H1 (cell line): ENCODE results near the gene ENAH. TPM values are rescaled to one million over a fixed set of nuclear protein-coding genes. Genes with fewer than 3 reads are reported as not detected.

Source experiments
- CTCF ChIA-PET: fragments of 300-600 bp; sonication (Branson Sonifier 250); formaldehyde crosslinking; loops from one replicate; lab custom pipeline; 2021; ENCODE audit not compliant: partially characterized antibody; lab: Charles Lee
- POLR2A ChIA-PET: fragments of 300-600 bp; sonication (Branson Sonifier 250); formaldehyde crosslinking; loops from one replicate; lab custom pipeline; 2021; ENCODE audit warnings: inconsistent platforms; ENCODE audit not compliant: partially characterized antibody; lab: Charles Lee
- DNase-seq, 2 experiments: peaks; one replicate each; pipeline versions ENCODE4 v3.0.0 to v3.0.0-alpha.2; 2010 to 2022; ENCODE audit warnings: low spot score in 2 of 2, low read depth in 1 of 2, mixed read lengths in 1 of 2
- FAIRE-seq: peaks from 2 replicates; lab custom pipeline; 2011; peaks lifted over from hg19 to GRCh38; lab: Jason Lieb, UNC
- H2AFZ ChIP-seq: 2 replicates; pipeline ENCODE4 v1.8.1; 2012; ENCODE audit warnings: low read length, inconsistent platforms
- H2AK5ac ChIP-seq: 2 replicates; pipeline ENCODE4 v1.6.1; 2013; ENCODE audit warnings: low read depth, low read length
- H2BK120ac ChIP-seq: replicated peaks from 2 replicates; pipeline ENCODE3; 2013; ENCODE audit warnings: low read depth, low read length, inconsistent platforms
- H2BK12ac ChIP-seq: 2 replicates; pipeline ENCODE4 v1.6.1; 2013; ENCODE audit warnings: low read depth, low read length
- H2BK15ac ChIP-seq: 2 replicates; pipeline ENCODE4 v1.6.1; 2013; ENCODE audit warnings: low read length
- H2BK20ac ChIP-seq: 2 replicates; pipeline ENCODE4 v1.6.1; 2013; ENCODE audit warnings: low read length
- H2BK5ac ChIP-seq: 2 replicates; pipeline ENCODE4 v1.6.1; 2013; ENCODE audit warnings: low read depth, low read length
- H3K14ac ChIP-seq: 2 replicates; pipeline ENCODE4 v1.6.1; 2013; ENCODE audit warnings: inconsistent platforms; ENCODE audit not compliant: insufficient read length
- H3K18ac ChIP-seq: 2 replicates; pipeline ENCODE4 v1.6.1; 2013; ENCODE audit warnings: low read length; ENCODE audit errors: extremely low read depth
- H3K23ac ChIP-seq: 2 replicates; pipeline ENCODE4 v1.6.1; 2013; ENCODE audit warnings: inconsistent platforms; ENCODE audit not compliant: insufficient read length
- H3K23me2 ChIP-seq: 2 replicates; pipeline ENCODE4 v1.6.1; 2013; ENCODE audit warnings: low read depth, low read length
- H3K27ac ChIP-seq: 2 replicates; pipeline ENCODE4 v1.6.1; 2011; ENCODE audit warnings: low read depth, low read length, inconsistent platforms
- H3K27me3 ChIP-seq, 4 experiments: replicated peaks in 1 of 4; 1 replicate in 1 of 4; 2 replicates in 3 of 4; pipeline versions ENCODE4 v1.6.1 to v1.8.1; 2011 to 2013; ENCODE audit warnings: low read length in 3 of 4, mild to moderate bottlenecking in 3 of 4, inconsistent platforms in 2 of 4, mixed read lengths in 2 of 4, moderate library complexity in 1 of 4; ENCODE audit not compliant: control insufficient read depth in 3 of 4, insufficient read depth in 3 of 4; ENCODE audit errors: extremely low read depth in 1 of 4
- H3K36me3 ChIP-seq, 4 experiments: 2 replicates each; pipeline versions ENCODE4 v1.6.1 to v1.8.1; 2011 to 2013; ENCODE audit warnings: mild to moderate bottlenecking in 4 of 4, low read length in 3 of 4, moderate library complexity in 2 of 4, control low read depth in 1 of 4, inconsistent platforms in 1 of 4; ENCODE audit not compliant: insufficient read depth in 4 of 4, control insufficient read depth in 2 of 4
- H3K4ac ChIP-seq: replicated peaks from 2 replicates; pipeline ENCODE3; 2013; ENCODE audit warnings: low read length, low read depth, mixed read lengths, inconsistent platforms; ENCODE audit not compliant: insufficient read length
- H3K4me1 ChIP-seq, 4 experiments: replicated peaks in 1 of 4; 1 replicate in 1 of 4; 2 replicates in 3 of 4; pipeline versions ENCODE4 v1.6.1 to v1.8.1; 2011 to 2013; ENCODE audit warnings: low read length in 3 of 4, inconsistent platforms in 2 of 4, mixed read lengths in 1 of 4; ENCODE audit not compliant: insufficient read depth in 4 of 4, control insufficient read depth in 3 of 4
- H3K4me2 ChIP-seq, 2 experiments: 2 replicates each; pipeline versions ENCODE4 v1.6.1 to v1.8.1; 2011 to 2013; ENCODE audit warnings: low read depth in 2 of 2, low read length in 2 of 2, control low read depth in 1 of 2, inconsistent platforms in 1 of 2, mild to moderate bottlenecking in 1 of 2; ENCODE audit not compliant: insufficient read depth in 1 of 2
- H3K4me3 ChIP-seq, 4 experiments: fragments of 200-600, 300-600 bp in 1 of 4; sonication (generic), shearing (Covaris generic), sonication (Bioruptor Twin) in 1 of 4; 2 replicates each; pipeline versions ENCODE4 v1.5.1 to v1.8.1; 2011 to 2016; ENCODE audit warnings: low read length in 4 of 4, low read depth in 3 of 4, control low read depth in 2 of 4, inconsistent platforms in 2 of 4, mild to moderate bottlenecking in 2 of 4, mixed read lengths in 1 of 4, moderate library complexity in 1 of 4; ENCODE audit not compliant: insufficient read depth in 2 of 4; ENCODE audit errors: extremely low read depth in 1 of 4
- H3K56ac ChIP-seq: replicated peaks from 2 replicates; pipeline ENCODE3; 2013; ENCODE audit warnings: low read depth, mild to moderate bottlenecking, mixed read lengths, low read length, inconsistent platforms; ENCODE audit not compliant: insufficient read length
- H3K79me1 ChIP-seq: 2 replicates; pipeline ENCODE4 v1.6.1; 2013; ENCODE audit warnings: low read depth, low read length, control low read depth
- H3K79me2 ChIP-seq, 2 experiments: 2 replicates each; pipeline versions ENCODE4 v1.6.1 to v1.8.1; 2012 to 2013; ENCODE audit warnings: low read length in 2 of 2, mild to moderate bottlenecking in 2 of 2, inconsistent platforms in 1 of 2; ENCODE audit not compliant: insufficient read depth in 2 of 2, control insufficient read depth in 1 of 2
- H3K9ac ChIP-seq, 4 experiments: replicated peaks in 1 of 4; 1 replicate in 1 of 4; 2 replicates in 3 of 4; pipeline versions ENCODE4 v1.6.1 to v1.8.1; 2011 to 2013; ENCODE audit warnings: low read depth in 3 of 4, low read length in 3 of 4, control low read depth in 2 of 4, mild to moderate bottlenecking in 2 of 4, moderate library complexity in 2 of 4, inconsistent platforms in 1 of 4; ENCODE audit errors: extremely low read depth in 1 of 4
- H3K9me3 ChIP-seq, 2 experiments: 2 replicates each; pipeline versions ENCODE4 v1.6.1 to v1.8.1; 2012 to 2013; ENCODE audit warnings: mild to moderate bottlenecking in 2 of 2, moderate library complexity in 2 of 2, control low read depth in 1 of 2, inconsistent platforms in 1 of 2, low read depth in 1 of 2, low read length in 1 of 2, mixed read lengths in 1 of 2; ENCODE audit not compliant: insufficient read depth in 2 of 2
- H4K20me1 ChIP-seq, 2 experiments: replicated peaks in 1 of 2; 2 replicates each; pipeline versions ENCODE3 to v1.8.1; 2011 to 2013; ENCODE audit warnings: inconsistent platforms in 2 of 2, low read length in 2 of 2, mild to moderate bottlenecking in 1 of 2; ENCODE audit not compliant: insufficient read depth in 2 of 2, control insufficient read depth in 1 of 2
- H4K5ac ChIP-seq: 2 replicates; pipeline ENCODE4 v1.6.1; 2013; ENCODE audit warnings: low read length, low read depth, mixed read lengths, inconsistent platforms; ENCODE audit not compliant: insufficient read length
- H4K8ac ChIP-seq: 2 replicates; pipeline ENCODE4 v1.8.0; 2013; ENCODE audit warnings: mild to moderate bottlenecking, moderate library complexity, low read length, inconsistent platforms; ENCODE audit not compliant: insufficient read depth; ENCODE audit errors: extremely low read depth
- H4K91ac ChIP-seq: replicated peaks from 2 replicates; pipeline ENCODE3; 2013; ENCODE audit warnings: low read length, mixed read lengths, inconsistent platforms; ENCODE audit not compliant: insufficient read length
- CHD2 ChIP-seq: IDR thresholded peaks from 2 replicates; pipeline ENCODE4 v1.6.1; 2012; ENCODE audit warnings: low read length, improper control_type of control experiment
- PHF8 ChIP-seq: fragments of 200-600 bp; sonication (generic); conservative IDR thresholded peaks from 2 replicates; pipeline ENCODE4 v1.7.1; 2012; ENCODE audit warnings: low read depth, mild to moderate bottlenecking, inconsistent platforms, low read length, moderate library complexity
- WGBS, 2 experiments: shearing (Covaris generic) in 1 of 2; methylation state at CpG; one replicate each; pipeline versions ENCODE4 v1.1.6 to v1.1.7; 2013 to 2015; ENCODE audit warnings: low lambda C conversion rate in 2 of 2, mixed read lengths in 2 of 2, inconsistent platforms in 1 of 2, low coverage in 1 of 2, missing lambda C conversion rate in 1 of 2; ENCODE audit not compliant: insufficient replicate concordance in 2 of 2, insufficient coverage in 1 of 2, insufficient read length in 1 of 2; ENCODE audit errors: extremely low coverage in 1 of 2, missing lambda C conversion rate in 1 of 2; 5-methylcytosine and 5-hydroxymethylcytosine counted together
- polyA plus RNA-seq, 7 experiments: library from polyadenylated mRNA; depleted of rRNA in 3 of 7; stranded (reverse) in 5 of 7; unstranded in 2 of 7; fragments of >200 nt in 5 of 7; fragments of 200-250 nt in 2 of 7; gene quantifications; 1 replicate in 5 of 7; 2 replicates in 1 of 7; 4 replicates in 1 of 7; pipeline versions ENCODE4 v1.2.1 to v1.2.3, GENCODE V29; 2011 to 2013; ENCODE audit warnings: missing spikeins in 2 of 7, mixed read lengths in 2 of 7
- total RNA-seq: library from RNA; stranded (reverse); fragmentation: NEBNext Ultra II Directional; extraction: Animal tissue kit (Norgen Biotek cat#: 25700); gene quantifications from 2 replicates; pipeline ENCODE4 v1.2.1, GENCODE V29; 2021

The ENAH gene
- total and polyA plus RNA-seq, 2 of the 8 experiments (the other 6 are each of a cell fraction or from before 2014, with no cell fraction given), result 39.1 to 335 TPM

GRCh38 chr1:225629483-225629882, 23.4 kb downstream of the ENAH start:
- WGBS, 2 experiments, result 91% methylated on average over 3 of the region's 3 CpGs; no CpG with 5 or more reads in 1 of the 2 experiments
- Histone ChIP-seq H3K4ac (no peak overlapping the region), H3K9me3 (no peaks in the 10 kb centered on the region), H2BK15ac (no peak overlapping the region), H3K56ac (no peak overlapping the region), H3K9ac (no peak overlapping the region), H2AK5ac (no peak overlapping the region), H3K18ac (no peak overlapping the region), H3K14ac (no peak overlapping the region), H2BK20ac (no peak overlapping the region), H3K36me3 (peaks cover 0 to 9% (median 0%) of the 10 kb centered on the region in 4 experiments; a peak in 2 of 8 replicates), H4K91ac (no peak overlapping the region), H3K4me3 (no peak overlapping the region), H3K4me1 (peaks cover 1 to 10% (median 5%) of the 10 kb centered on the region in 4 experiments; a peak in 3 of 7 replicates), H2BK12ac (no peak overlapping the region), H4K5ac (no peak overlapping the region), H3K79me2 (peaks cover 29 to 100% of the 10 kb centered on the region in 2 experiments; a peak in 3 of 4 replicates), H2AFZ (no peak overlapping the region), H3K23ac (no peak overlapping the region), H2BK120ac (no peak overlapping the region), H3K4me2 (no peak overlapping the region), H3K27me3 (no peaks in the 10 kb centered on the region), H2BK5ac (no peak overlapping the region), H3K79me1 (no peaks in the 10 kb centered on the region; the same call in none of the 2 replicates), H4K8ac (no peak overlapping the region), H4K20me1 (peaks cover 25% of the 10 kb centered on the region in 2 experiments), H3K23me2 (no peaks in the 10 kb centered on the region), H3K27ac (no peak overlapping the region)
- DNase-seq (no peak), FAIRE-seq (no peak)
- POLR2A ChIA-PET, result interaction anchor here (1.1 kb wide), 1 partner anchor 10 kb away, joined by 3 read pairs; no protein-coding TSS in a partner anchor
- CTCF ChIA-PET, result no interaction called here
- no peak for TF ChIP-seq PHF8
- no peak for TF ChIP-seq CHD2
